ENCODE results near the gene LRRC71. TPM values are rescaled to one million over a fixed set of nuclear protein-coding genes. Genes with fewer than 3 reads are reported as not detected.
A peak's percentile ranks its signal among the peaks of the same experiment; 100 is the strongest.

Gene LRRC71
- not detected in 2 replicates for total RNA-seq (2014; rRNA removed; shearing (Covaris generic))

DNA sequence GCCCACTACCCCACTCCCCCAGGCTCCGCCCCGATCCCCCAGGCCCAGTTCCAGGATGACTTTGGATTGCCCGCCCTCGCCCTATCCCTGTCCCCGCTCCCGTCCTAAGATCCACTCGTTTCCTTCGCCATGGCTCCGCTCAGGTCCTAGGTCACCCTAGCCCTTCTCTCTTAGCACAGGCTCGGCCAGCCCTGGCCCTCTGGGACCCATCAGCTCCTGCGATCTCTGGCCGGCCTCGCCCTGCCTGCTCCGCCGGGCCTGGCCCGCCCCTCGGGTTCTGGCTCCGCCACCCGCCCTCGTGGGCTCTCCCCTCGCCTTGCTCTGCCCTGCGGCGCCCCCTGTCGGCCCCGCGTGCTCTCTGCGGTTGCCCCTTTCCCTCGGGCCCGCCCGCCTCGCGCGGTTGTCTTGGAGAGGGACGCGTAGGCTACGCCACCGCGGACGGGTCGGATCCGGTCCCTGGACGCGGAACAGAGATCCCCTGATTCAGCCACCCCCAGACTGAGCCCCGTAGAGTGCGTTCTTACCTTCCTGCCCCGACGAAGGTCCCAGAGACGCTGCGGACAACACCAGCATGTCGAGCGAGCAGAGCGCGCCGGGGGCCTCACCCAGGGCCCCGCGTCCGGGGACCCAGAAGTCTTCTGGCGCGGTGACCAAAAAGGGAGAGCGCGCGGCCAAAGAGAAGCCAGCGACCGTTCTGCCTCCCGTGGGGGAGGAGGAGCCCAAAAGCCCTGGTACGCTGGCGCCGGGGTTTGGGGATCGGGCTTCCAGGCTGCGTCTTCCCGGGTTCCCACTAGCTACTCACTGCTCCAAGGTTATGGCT, at the start of gene LRRC71:
Gene LRRC71, plus strand, starts transcription at position 400 of the 820 bp plus-strand sequence. Its CDS starts 172 bp downstream, at position 572.
- Histone ChIP-seq H3K4me1 (replicated peaks) (peaks cover 10% of the 10 kb centered on the region), H3K9me3 (replicated peaks) (0 out of 2 replicates have a peak, but pooled peaks cover 5% of the 10 kb centered on the region), H3K36me3 (no peaks in the 10 kb centered on the region), H3K27me3 (replicated peaks) (peaks cover 41% of the 10 kb centered on the region), H3K27ac (no peak within 1 kb of the TSS), H3K4me3 (no peak within 1 kb of the TSS)
- DNase-seq (ENCODE audit: low read depth in 1 of 2, low spot score in 2 of 2) = peak; percentile 82 to 84

DNA sequence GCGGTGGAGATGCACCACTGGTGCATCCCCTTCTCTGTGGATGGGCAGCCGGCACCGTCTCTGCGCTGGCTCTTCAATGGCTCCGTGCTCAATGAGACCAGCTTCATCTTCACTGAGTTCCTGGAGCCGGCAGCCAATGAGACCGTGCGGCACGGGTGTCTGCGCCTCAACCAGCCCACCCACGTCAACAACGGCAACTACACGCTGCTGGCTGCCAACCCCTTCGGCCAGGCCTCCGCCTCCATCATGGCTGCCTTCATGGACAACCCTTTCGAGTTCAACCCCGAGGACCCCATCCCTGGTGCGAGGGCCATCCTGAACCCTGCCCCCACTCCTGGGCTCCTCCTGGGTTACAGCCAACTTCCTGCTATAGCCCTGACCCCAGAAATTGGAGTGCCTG, 46.8 kb upstream of the LRRC71 start:
- H3K4me3 ChIP-seq = no peak overlapping the region
- H3K9me3 ChIP-seq (replicated peaks) = no peaks in the 10 kb centered on the region
- H3K27ac ChIP-seq = no peak overlapping the region
- no peaks in the 10 kb centered on the region for H3K36me3 ChIP-seq
- H3K27me3 ChIP-seq (replicated peaks) = 0 out of 2 replicates have a peak, but pooled peaks cover 9% of the 10 kb centered on the region
- peaks cover 9% of the 10 kb centered on the region for H3K4me1 ChIP-seq (replicated peaks)
- DNase-seq (ENCODE audit: low read depth in 1 of 2, low spot score in 2 of 2) = no peak

DNA sequence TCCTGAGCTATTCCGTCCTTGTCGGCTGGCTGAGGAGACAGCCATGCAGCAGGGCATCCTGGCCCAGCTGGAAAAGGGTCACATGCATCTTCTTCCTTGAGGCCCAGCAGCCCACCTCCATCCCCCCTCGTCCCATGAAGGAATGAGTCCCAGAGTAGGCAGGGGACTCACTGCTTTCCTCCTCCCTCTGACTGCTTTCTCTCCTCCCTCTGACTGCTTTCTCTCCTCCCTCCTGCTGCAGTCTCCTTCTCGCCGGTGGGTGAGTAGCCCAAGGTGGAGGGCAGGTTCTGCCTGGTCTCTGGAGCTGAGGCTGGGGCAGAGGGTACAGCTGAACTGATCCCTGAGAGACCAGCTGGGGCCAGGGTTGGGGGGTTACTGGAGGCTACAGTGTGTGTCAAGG, 46.3 kb upstream of the LRRC71 start:
- no peaks in the 10 kb centered on the region for H3K36me3 ChIP-seq

DNA sequence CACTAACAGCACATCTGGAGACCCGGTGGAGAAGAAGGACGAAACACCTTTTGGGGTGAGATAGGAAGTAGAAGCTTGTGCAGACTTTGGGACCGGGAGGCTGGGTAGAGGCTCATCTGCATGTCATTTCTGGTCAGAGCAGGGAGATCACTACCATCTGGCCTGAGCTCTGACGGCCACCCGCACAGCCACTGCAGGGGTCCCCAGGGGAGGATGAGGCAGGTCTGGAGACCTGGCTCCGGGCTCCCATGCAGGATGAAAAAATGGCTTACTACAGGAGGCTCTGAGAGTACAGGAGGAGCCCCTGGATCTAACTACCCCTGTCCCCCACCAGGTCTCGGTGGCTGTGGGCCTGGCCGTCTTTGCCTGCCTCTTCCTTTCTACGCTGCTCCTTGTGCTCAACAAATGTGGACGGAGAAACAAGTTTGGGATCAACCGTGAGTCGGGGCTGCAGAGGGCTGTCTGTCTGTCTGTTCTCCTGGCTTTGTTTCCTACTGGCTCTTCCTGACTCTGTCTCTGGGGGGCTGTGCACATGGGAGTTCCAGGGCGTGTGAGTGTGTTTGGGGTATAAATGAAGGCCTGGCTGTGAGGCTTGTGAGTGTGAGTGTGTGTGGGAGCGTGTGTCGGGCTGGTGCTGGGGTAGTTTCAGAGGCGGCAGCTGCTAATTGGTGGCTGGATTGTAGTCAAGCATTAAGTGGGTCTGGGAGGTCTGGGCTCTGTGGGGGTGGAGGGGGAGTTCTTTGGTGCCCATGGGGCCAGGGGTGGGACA, 45.7 kb upstream of the LRRC71 start:
- H3K36me3 ChIP-seq = no peaks in the 10 kb centered on the region
- no peak for DNase-seq (ENCODE audit: low read depth in 1 of 2, low spot score in 2 of 2)
- H3K4me1 ChIP-seq (replicated peaks) = peaks cover 9% of the 10 kb centered on the region
- 0 out of 2 replicates have a peak, but pooled peaks cover 15% of the 10 kb centered on the region for H3K27me3 ChIP-seq (replicated peaks)
- no peak overlapping the region for H3K27ac ChIP-seq
- no peak overlapping the region for H3K4me3 ChIP-seq
- H3K9me3 ChIP-seq (replicated peaks) = no peaks in the 10 kb centered on the region

More for the DNA sequence above, 46.3 kb upstream of the LRRC71 start:
- Histone ChIP-seq H3K27me3 (replicated peaks) (0 out of 2 replicates have a peak, but pooled peaks cover 11% of the 10 kb centered on the region), H3K27ac (no peak overlapping the region), H3K4me1 (replicated peaks) (peaks cover 9% of the 10 kb centered on the region), H3K4me3 (no peak overlapping the region), H3K9me3 (replicated peaks) (no peaks in the 10 kb centered on the region)
- no peak for DNase-seq (ENCODE audit: low read depth in 1 of 2, low spot score in 2 of 2)

DNA sequence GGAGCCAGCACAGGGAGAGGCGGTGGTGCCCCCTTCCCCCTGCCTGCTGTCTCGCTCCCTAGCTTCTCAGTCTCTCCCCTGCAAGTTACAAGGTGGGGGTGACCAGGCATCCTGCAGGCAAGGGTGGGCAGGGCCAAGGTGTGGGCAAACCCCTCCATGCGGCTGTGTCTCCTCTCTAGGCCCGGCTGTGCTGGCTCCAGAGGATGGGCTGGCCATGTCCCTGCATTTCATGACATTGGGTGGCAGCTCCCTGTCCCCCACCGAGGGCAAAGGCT, 45.2 kb upstream of the LRRC71 start:
- Histone ChIP-seq H3K9me3 (replicated peaks) (no peaks in the 10 kb centered on the region), H3K27me3 (replicated peaks) (peaks cover 20% of the 10 kb centered on the region; the same call in 1 of the 2 replicates), H3K4me3 (no peak overlapping the region), H3K36me3 (no peaks in the 10 kb centered on the region), H3K27ac (no peak overlapping the region), H3K4me1 (replicated peaks) (peaks cover 8% of the 10 kb centered on the region)
- no peak for DNase-seq (ENCODE audit: low read depth in 1 of 2, low spot score in 2 of 2)

DNA sequence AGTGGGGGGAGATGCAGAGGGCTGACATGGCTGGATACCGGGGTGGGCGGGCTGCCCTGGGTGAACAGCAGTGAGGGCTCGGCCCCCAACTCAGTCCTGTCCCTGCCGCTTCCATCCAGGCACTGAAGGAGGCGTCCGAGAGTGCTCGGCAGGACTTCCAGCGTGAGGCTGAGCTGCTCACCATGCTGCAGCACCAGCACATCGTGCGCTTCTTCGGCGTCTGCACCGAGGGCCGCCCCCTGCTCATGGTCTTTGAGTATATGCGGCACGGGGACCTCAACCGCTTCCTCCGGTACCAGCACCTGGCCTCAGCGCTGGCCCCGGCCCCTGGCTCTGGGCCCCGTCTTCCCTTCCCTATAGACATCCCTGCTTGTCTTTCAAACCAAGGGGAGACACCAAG, 44.2 kb upstream of the LRRC71 start:
- no peak overlapping the region for H3K27ac ChIP-seq
- peaks cover 27% of the 10 kb centered on the region; the same call in 1 of the 2 replicates for H3K27me3 ChIP-seq (replicated peaks)
- no peaks in the 10 kb centered on the region for H3K9me3 ChIP-seq (replicated peaks)
- DNase-seq (ENCODE audit: low read depth in 1 of 2, low spot score in 2 of 2) = no peak
- no peaks in the 10 kb centered on the region for H3K36me3 ChIP-seq
- no peaks in the 10 kb centered on the region; the same call in 1 of the 2 replicates for H3K4me1 ChIP-seq (replicated peaks)
- H3K4me3 ChIP-seq = no peak overlapping the region

DNA sequence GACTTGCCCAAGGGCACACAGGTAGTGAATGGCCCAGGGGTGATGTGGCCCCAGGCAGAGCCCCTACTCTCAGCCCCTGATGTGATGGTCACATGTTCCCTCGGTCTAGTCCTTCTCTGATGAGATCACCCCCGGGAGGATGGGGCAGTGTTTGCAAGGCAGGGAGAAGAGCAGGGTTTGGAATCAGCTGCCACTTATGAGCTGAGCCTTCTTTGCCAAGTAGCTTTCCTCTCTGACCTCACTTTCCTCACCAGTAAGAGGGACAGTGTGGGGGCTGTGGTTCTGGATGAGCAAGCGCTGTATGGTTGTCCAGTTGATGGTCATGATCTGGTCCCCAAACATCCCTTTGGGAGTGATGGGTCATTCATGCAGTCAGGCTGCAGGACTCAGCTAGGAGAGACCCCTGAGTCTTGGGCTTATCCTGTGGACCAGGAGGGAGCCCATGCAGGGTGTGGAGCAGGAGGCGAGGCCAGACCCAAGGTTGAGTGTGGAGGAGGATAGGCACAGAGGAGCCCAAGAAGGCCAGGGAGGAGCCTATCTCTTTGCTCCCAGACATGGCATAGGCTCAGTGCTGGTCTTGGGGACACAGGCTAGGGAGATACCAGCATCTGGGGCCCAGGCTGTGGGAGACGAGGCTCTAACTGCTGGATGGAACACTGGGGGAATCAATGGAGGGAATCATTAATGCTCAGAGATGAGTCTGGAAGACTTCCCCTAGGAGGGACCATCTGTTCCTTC, 42.8 kb upstream of the LRRC71 start:
- no peak for DNase-seq (ENCODE audit: low read depth in 1 of 2, low spot score in 2 of 2)
- Histone ChIP-seq H3K27me3 (replicated peaks) (peaks cover 29% of the 10 kb centered on the region; the same call in 1 of the 2 replicates), H3K9me3 (replicated peaks) (no peaks in the 10 kb centered on the region), H3K4me1 (replicated peaks) (no peaks in the 10 kb centered on the region), H3K27ac (no peak overlapping the region), H3K36me3 (no peaks in the 10 kb centered on the region), H3K4me3 (no peak overlapping the region)

DNA sequence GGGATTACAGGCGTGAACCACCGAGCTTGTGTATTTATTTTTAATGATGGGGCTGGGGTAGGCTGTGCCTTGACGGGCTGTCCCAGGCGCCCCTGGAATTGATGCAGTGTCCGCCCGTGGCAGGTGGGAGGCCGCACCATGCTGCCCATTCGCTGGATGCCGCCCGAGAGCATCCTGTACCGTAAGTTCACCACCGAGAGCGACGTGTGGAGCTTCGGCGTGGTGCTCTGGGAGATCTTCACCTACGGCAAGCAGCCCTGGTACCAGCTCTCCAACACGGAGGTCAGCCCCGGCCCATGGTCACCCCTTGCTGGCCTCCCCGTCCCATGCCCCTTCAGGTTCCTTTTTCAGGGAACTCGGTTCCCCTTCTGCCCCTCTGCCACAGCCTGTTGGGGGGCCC, 40.6 kb upstream of the LRRC71 start:
- Histone ChIP-seq H3K9me3 (replicated peaks) (no peaks in the 10 kb centered on the region), H3K4me1 (replicated peaks) (no peaks in the 10 kb centered on the region), H3K27ac (no peak overlapping the region), H3K4me3 (no peak overlapping the region), H3K27me3 (replicated peaks) (peaks cover 29% of the 10 kb centered on the region; the same call in 1 of the 2 replicates), H3K36me3 (no peaks in the 10 kb centered on the region)
- DNase-seq (ENCODE audit: low read depth in 1 of 2, low spot score in 2 of 2) = no peak

DNA sequence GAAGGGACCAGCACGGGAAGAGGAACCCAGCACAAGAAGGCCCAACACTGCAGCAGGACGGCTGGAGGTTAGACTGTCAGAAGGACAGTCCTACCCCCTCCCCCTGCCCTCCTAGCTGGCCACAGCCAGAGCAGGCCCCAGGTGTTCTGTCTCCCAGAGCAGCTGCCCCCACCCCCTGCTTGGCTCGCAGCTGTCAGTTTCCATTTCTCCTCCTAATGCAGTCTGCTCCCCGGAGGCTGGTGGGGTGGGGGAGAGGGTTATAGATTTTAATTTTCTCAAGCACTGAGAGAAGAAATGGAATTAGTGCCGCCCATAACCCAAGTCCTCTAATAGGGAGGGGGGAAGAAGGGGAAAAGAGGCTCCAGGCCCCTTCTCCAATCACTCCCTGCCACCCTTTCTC, 40.0 kb upstream of the LRRC71 start:
- Histone ChIP-seq H3K27me3 (replicated peaks) (peaks cover 29% of the 10 kb centered on the region; the same call in 1 of the 2 replicates), H3K36me3 (no peaks in the 10 kb centered on the region), H3K4me3 (no peak overlapping the region), H3K4me1 (replicated peaks) (no peaks in the 10 kb centered on the region), H3K27ac (no peak overlapping the region), H3K9me3 (replicated peaks) (no peaks in the 10 kb centered on the region)
- no peak for DNase-seq (ENCODE audit: low read depth in 1 of 2, low spot score in 2 of 2)

DNA sequence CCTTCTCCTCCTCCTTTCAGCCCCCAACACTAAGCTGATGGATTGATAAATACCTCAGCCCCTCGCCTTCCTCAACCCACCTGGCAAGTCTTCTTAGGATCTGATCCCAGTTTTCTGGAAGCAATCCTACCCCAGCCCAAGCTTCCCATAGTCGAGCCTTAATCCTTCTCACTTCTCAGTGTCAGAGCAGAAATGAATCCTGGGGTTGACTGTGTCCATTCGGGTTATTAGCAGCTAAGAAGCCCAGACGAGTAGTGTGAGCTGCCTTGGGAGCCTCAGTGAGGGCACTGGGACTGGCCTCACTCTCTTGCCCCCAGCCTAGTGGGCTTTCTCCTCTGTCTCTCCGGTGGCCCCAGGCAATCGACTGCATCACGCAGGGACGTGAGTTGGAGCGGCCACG, 39.3 kb upstream of the LRRC71 start:
- H3K27ac ChIP-seq = no peak overlapping the region
- H3K4me3 ChIP-seq = no peak overlapping the region
- H3K4me1 ChIP-seq (replicated peaks) = no peaks in the 10 kb centered on the region
- H3K36me3 ChIP-seq = no peaks in the 10 kb centered on the region
- no peaks in the 10 kb centered on the region for H3K9me3 ChIP-seq (replicated peaks)
- peaks cover 29% of the 10 kb centered on the region; the same call in 1 of the 2 replicates for H3K27me3 ChIP-seq (replicated peaks)
- no peak for DNase-seq (ENCODE audit: low read depth in 1 of 2, low spot score in 2 of 2)

DNA sequence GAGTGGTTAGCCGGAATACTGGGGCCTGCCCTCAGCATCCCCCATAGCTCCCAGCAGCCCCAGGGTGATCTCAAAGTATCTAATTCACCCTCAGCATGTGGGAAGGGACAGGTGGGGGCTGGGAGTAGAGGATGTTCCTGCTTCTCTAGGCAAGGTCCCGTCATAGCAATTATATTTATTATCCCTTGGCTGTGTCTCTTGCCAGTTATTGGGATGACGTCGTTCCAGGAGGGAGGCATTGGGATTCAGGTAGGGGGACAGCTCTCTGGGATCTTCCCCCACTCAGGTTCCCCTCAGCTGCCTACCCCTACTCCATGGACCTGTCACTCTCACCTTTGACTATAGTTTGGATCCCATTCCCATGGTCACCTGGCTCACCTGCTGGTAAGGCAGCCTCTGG, 38.8 kb upstream of the LRRC71 start:
- Histone ChIP-seq H3K4me3 (no peak overlapping the region), H3K4me1 (replicated peaks) (no peaks in the 10 kb centered on the region), H3K27ac (no peak overlapping the region), H3K9me3 (replicated peaks) (no peaks in the 10 kb centered on the region), H3K27me3 (replicated peaks) (peaks cover 31% of the 10 kb centered on the region; the same call in 1 of the 2 replicates), H3K36me3 (no peaks in the 10 kb centered on the region)
- no peak for DNase-seq (ENCODE audit: low read depth in 1 of 2, low spot score in 2 of 2)

DNA sequence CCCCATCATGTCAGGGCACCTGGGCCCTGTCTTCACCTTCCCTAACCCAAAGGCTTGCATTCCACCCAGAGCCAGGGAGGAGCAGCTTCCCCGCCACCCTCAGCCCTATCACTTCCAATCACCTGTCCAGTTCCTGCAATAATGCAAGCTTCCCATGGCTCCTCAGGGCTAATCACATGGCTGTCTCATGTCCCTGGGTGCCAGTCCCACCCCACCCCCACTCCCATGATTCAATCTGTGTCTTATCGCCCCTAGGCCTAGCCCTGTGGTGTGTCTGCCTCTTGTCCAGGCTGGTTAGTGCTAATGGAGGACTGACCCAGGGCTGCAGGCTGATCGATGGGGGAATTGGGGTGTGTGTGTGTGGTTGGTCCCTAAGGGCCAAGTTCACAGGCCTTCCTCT, 37.9 kb upstream of the LRRC71 start:
- no peak for DNase-seq (ENCODE audit: low read depth in 1 of 2, low spot score in 2 of 2)
- Histone ChIP-seq H3K4me3 (no peak overlapping the region), H3K4me1 (replicated peaks) (no peaks in the 10 kb centered on the region), H3K9me3 (replicated peaks) (no peaks in the 10 kb centered on the region), H3K27ac (no peak overlapping the region), H3K36me3 (no peaks in the 10 kb centered on the region), H3K27me3 (replicated peaks) (peaks cover 24% of the 10 kb centered on the region; the same call in 1 of the 2 replicates)

DNA sequence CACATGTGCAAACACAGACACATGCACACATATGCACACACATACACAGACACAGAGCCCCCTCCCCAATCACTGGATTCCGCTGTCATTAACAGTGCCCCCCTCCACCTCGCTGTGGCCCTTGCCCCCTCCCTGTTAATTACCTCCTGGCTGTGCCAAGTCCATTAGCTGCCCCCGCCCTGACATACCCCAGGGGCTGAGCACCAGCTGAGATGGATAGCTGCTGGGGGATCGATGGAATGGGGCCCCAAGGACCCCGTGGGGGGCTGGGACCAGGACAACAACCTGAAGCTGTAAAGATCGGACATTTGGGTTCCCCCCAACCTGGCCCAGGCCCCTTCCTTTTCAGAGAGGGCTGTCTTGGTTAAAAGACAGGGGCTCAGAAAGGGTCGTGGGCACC, 36.5 kb upstream of the LRRC71 start:
- peaks cover 22% of the 10 kb centered on the region; the same call in 1 of the 2 replicates for H3K27me3 ChIP-seq (replicated peaks)

More for the DNA sequence above, 36.5 kb upstream of the LRRC71 start:
- no peaks in the 10 kb centered on the region for H3K4me1 ChIP-seq (replicated peaks)
- H3K9me3 ChIP-seq (replicated peaks) = no peaks in the 10 kb centered on the region
- H3K4me3 ChIP-seq = no peak overlapping the region
- H3K27ac ChIP-seq = no peak overlapping the region
- no peaks in the 10 kb centered on the region for H3K36me3 ChIP-seq
- DNase-seq (ENCODE audit: low read depth in 1 of 2, low spot score in 2 of 2) = no peak
